Measurements from ENCODE around the gene NLK.

DNA sequence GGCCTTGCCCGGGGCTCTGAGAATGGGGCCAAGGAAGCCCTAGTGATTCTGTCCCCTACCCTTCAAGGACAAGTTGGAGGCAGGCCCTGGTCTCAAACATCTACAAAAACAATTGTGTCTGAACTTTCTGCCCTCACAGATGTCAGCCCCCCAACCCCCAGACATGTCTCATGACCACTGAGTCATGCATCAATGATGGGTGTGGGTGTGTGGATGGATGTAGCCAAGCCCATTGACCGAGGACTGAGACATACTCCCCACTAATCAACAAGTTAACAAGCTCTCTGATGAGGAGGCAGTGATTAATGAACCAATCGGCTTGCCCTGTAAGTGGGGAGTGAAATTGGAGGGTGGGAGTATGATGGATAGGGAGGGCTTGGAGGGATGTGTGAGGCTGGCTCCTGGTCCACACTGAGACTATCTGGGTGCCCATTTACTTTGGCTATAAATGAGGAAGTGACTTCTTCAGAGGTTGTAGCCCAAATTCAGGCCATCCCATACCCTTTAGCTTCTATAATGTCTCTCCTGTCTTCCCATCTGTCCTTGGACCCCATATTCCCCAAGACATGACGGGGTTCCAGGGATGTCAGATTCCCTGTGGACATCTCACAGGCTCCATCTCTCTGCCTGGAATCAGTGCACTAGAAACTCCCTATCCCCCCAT is 179.4 kb downstream of the NLK start:
- TF ChIP-seq, protein P1, sequence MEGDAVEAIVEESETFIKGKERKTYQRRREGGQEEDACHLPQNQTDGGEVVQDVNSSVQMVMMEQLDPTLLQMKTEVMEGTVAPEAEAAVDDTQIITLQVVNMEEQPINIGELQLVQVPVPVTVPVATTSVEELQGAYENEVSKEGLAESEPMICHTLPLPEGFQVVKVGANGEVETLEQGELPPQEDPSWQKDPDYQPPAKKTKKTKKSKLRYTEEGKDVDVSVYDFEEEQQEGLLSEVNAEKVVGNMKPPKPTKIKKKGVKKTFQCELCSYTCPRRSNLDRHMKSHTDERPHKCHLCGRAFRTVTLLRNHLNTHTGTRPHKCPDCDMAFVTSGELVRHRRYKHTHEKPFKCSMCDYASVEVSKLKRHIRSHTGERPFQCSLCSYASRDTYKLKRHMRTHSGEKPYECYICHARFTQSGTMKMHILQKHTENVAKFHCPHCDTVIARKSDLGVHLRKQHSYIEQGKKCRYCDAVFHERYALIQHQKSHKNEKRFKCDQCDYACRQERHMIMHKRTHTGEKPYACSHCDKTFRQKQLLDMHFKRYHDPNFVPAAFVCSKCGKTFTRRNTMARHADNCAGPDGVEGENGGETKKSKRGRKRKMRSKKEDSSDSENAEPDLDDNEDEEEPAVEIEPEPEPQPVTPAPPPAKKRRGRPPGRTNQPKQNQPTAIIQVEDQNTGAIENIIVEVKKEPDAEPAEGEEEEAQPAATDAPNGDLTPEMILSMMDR (IDR thresholded peaks at IDR 0.05): no peak
- TF ChIP-seq POLR2AphosphoS5 (IDR thresholded peaks at IDR 0.05) (no peak), POLR2A (IDR thresholded peaks at IDR 0.05) (no peak), EP300 (IDR thresholded peaks at IDR 0.05) (no peak)

Measured in sigmoid colon (tissue), 4 donors.